Thyroid gland (tissue), 4 donors: ENCODE data around the gene PLEKHG4. TPM values are rescaled to one million over a fixed set of nuclear protein-coding genes. Genes with fewer than 3 reads are reported as not detected.

Source experiments
- DNase-seq, 2 donors: peaks; one replicate each; pipeline ENCODE4 v3.0.0-alpha.2; 2019
- H3K27ac ChIP-seq, 3 donors: fragments of 200-600 bp; sonication (generic); 1 replicate in 2 of 3; 2 replicates in 1 of 3; pipeline ENCODE4 v1.5.1; 2016 to 2019; ENCODE audit warnings: mild to moderate bottlenecking in 1 of 3, moderate library complexity in 1 of 3
- H3K27me3 ChIP-seq: fragments of 200-600 bp; sonication (generic); one replicate; pipeline ENCODE4 v1.5.1; 2019
- H3K36me3 ChIP-seq, 2 donors: fragments of 200-600 bp; sonication (generic); one replicate each; pipeline ENCODE4 v1.5.1; 2016 to 2019
- H3K4me1 ChIP-seq, 2 donors: fragments of 200-600 bp; sonication (generic); one replicate each; pipeline ENCODE4 v1.5.1; 2017 to 2019
- H3K4me3 ChIP-seq, 3 donors: fragments of 200-600 bp; sonication (generic); replicated peaks in 1 of 3; 1 replicate in 2 of 3; 2 replicates in 1 of 3; pipeline ENCODE4 v1.5.1; 2016; ENCODE audit warnings: mild to moderate bottlenecking in 1 of 3
- H3K9me3 ChIP-seq: fragments of 200-600 bp; sonication (generic); one replicate; pipeline ENCODE4 v1.5.1; 2017
- CTCF ChIP-seq, 6 experiments: fragments of 200-600 bp in 3 of 6; fragments of 450-650 bp in 3 of 6; sonication (generic) in 3 of 6; IDR thresholded peaks; one replicate each; pipeline ENCODE4 v1.5.1; 2016 to 2019; ENCODE audit warnings: antibody characterized with exemption in 6 of 6, mild to moderate bottlenecking in 2 of 6, inconsistent platforms in 1 of 6, moderate library complexity in 1 of 6
- POLR2A ChIP-seq, 2 donors: fragments of 450-650 bp; IDR thresholded peaks; one replicate each; pipeline ENCODE4 v1.6.1; 2017; ENCODE audit warnings: antibody characterized with exemption in 2 of 2, mild to moderate bottlenecking in 2 of 2, moderate library complexity in 1 of 2
- WGBS, 2 donors: methylation state at CpG; one replicate each; pipeline ENCODE4 v1.1.5; 2017; 5-methylcytosine and 5-hydroxymethylcytosine counted together
- intact Hi-C: fragments of 100-400 bp; cut with DNase I; formaldehyde crosslinking; loops from one replicate; pipeline ENCODE4 v1.15.1; 2023
- total RNA-seq, 4 donors: library from RNA; depleted of rRNA; stranded (reverse); fragments of >200 nt; gene quantifications; one replicate each; pipeline ENCODE4 v1.2.3, GENCODE V29; 2016

The PLEKHG4 gene
- total RNA-seq, 4 donors from 2014 or later, result 8.2 to 11.7 (median 9.5) TPM

DNA sequence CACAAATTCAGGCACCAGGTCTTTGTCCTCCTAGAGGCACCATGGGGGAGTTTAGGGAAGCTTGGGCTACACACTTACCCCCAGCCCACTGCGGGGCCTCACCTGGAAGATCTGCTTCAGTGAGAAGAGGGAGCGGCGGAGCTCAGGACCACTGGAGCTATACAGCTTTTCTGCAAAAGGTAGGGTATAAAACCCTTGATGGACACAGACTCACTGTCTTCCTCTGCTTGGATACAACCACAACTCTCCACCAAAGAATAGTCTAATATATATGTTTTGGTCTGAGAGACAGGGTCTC lies 41.1 kb upstream of the PLEKHG4 start:
- no peak overlapping the region for H3K4me3 ChIP-seq
- peaks cover 42 to 52% of the 10 kb centered on the region in 2 donors for H3K36me3 ChIP-seq
- no peak for DNase-seq
- no peaks in the 10 kb centered on the region for H3K27me3 ChIP-seq
- peaks cover 30 to 37% of the 10 kb centered on the region in 2 donors for H3K4me1 ChIP-seq
- TF ChIP-seq POLR2A (IDR thresholded peaks at IDR 0.05) (no peak), CTCF (IDR thresholded peaks at IDR 0.05) (no peak)
- no peaks in the 10 kb centered on the region for H3K9me3 ChIP-seq
- intact Hi-C loops, result no loop called here
- 98 to 100% methylated on average over 2 to 3 of the region's 3 CpGs for WGBS, 2 donors
- H3K27ac ChIP-seq, result no peak overlapping the region

GRCh38 chr16:67238806-67239470 lies 40.4 kb upstream of the PLEKHG4 start:
- no peak for DNase-seq
- H3K4me3 ChIP-seq, result no peak overlapping the region
- H3K27me3 ChIP-seq, result no peaks in the 10 kb centered on the region
- intact Hi-C loops, result no loop called here
- H3K9me3 ChIP-seq, result no peaks in the 10 kb centered on the region
- TF ChIP-seq POLR2A (IDR thresholded peaks at IDR 0.05), result no peak
- TF ChIP-seq CTCF (IDR thresholded peaks at IDR 0.05), result no peak
- no peak overlapping the region for H3K27ac ChIP-seq
- H3K36me3 ChIP-seq, result peaks cover 36 to 45% of the 10 kb centered on the region in 2 donors
- 87 to 92% methylated on average over 8 to 9 of the region's 9 CpGs for WGBS, 2 donors
- H3K4me1 ChIP-seq, result peaks cover 30 to 42% of the 10 kb centered on the region in 2 donors

- no peak for TF ChIP-seq CTCF (IDR thresholded peaks at IDR 0.05)
- peak in 1 of 2 donors; percentile 12 for TF ChIP-seq POLR2A (IDR thresholded peaks at IDR 0.05)
- Histone ChIP-seq H3K4me1 (peaks cover 39 to 58% of the 10 kb centered on the region in 2 donors), H3K27ac (peak overlapping the region; percentile 73 to 91 (median 90)), H3K9me3 (no peaks in the 10 kb centered on the region), H3K36me3 (peaks cover 30 to 39% of the 10 kb centered on the region in 2 donors), H3K4me3 (no peak overlapping the region), H3K27me3 (no peaks in the 10 kb centered on the region)
- intact Hi-C loops, result no loop called here
- 8 to 17% methylated on average over 4 of the region's 4 CpGs for whole genome bisulfite sequencing, 2 donors
- peak; percentile 89 to 93 for DNase-seq
Measured at GRCh38 chr16:67240506-67240905, 38.8 kb upstream of the PLEKHG4 start.

- WGBS, 2 donors, result 42% methylated on average over 8 to 10 of the region's 10 CpGs
- Histone ChIP-seq H3K27ac (peak overlapping the region; percentile 73 to 91 (median 90)), H3K27me3 (no peaks in the 10 kb centered on the region), H3K4me3 (no peak overlapping the region), H3K36me3 (peaks cover 24 to 32% of the 10 kb centered on the region in 2 donors), H3K9me3 (no peaks in the 10 kb centered on the region), H3K4me1 (peaks cover 43 to 62% of the 10 kb centered on the region in 2 donors)
- TF ChIP-seq CTCF (IDR thresholded peaks at IDR 0.05), result no peak
- TF ChIP-seq POLR2A (IDR thresholded peaks at IDR 0.05), result no peak
- DNase-seq, result peak; percentile 91
- intact Hi-C loops, result no loop called here
Measured at GRCh38 chr16:67241008-67241900, 38.1 kb upstream of the PLEKHG4 start.
